Panc1 (cell line): ENCODE results near the gene RRP8. TPM values are rescaled to one million over a fixed set of nuclear protein-coding genes. Genes with fewer than 3 reads are reported as not detected.

Experiments
- ATAC-seq: fragments of 200-7000 bp; cut with Tn5 transposase; 2 replicates; pipeline ENCODE4 v1.9.1; 2020; ENCODE audit warnings: mild to moderate bottlenecking, moderate library complexity
- BruUV-seq: library from RNA; stranded (reverse); fragments of 400-500 nt; replicated peaks from 2 replicates; lab custom pipeline; 2021; lab: Mats Ljungman, UMichigan
- CTCF ChIA-PET: fragments of 300-600 bp; sonication (Branson Sonifier 250); formaldehyde crosslinking; loops from one replicate; lab custom pipeline; 2022; ENCODE audit warnings: antibody characterized with exemption; lab: Charles Lee
- POLR2A ChIA-PET: fragments of 300-600 bp; sonication (Branson Sonifier 250); formaldehyde crosslinking; loops from one replicate; lab custom pipeline; 2022; ENCODE audit warnings: antibody characterized with exemption; lab: Charles Lee
- DNase-seq: peaks from one replicate; pipeline ENCODE4 v3.0.0-alpha.2; 2010; ENCODE audit warnings: low read depth, low spot score
- H3K27ac ChIP-seq: 2 replicates; pipeline ENCODE4 v1.5.1; 2011; ENCODE audit warnings: mild to moderate bottlenecking, low read length, inconsistent platforms
- H3K27me3 ChIP-seq: fragments of 200-500 bp; sonication (Bioruptor generic); 2 replicates; pipeline ENCODE4 v1.6.0; 2014; ENCODE audit warnings: low read length, inconsistent platforms; ENCODE audit not compliant: control insufficient read depth, insufficient read depth
- H3K36me3 ChIP-seq: fragments of 200-500 bp; sonication (Bioruptor generic); 2 replicates; pipeline ENCODE4 v1.5.1; 2014; ENCODE audit warnings: inconsistent platforms, mild to moderate bottlenecking, low read length, moderate library complexity; ENCODE audit not compliant: control insufficient read depth, insufficient read depth
- H3K4me1 ChIP-seq: 2 replicates; pipeline ENCODE4 v1.5.1; 2011; ENCODE audit warnings: inconsistent platforms, mild to moderate bottlenecking, low read length, moderate library complexity; ENCODE audit not compliant: control insufficient read depth, insufficient read depth
- H3K4me3 ChIP-seq, 2 experiments: 2 replicates each; pipeline ENCODE4 v1.5.1; 2011 to 2012; ENCODE audit warnings: low read depth in 2 of 2, low read length in 2 of 2, mild to moderate bottlenecking in 2 of 2, inconsistent platforms in 1 of 2, moderate library complexity in 1 of 2
- H3K9me3 ChIP-seq: fragments of 200-500 bp; sonication (Bioruptor generic); 2 replicates; pipeline ENCODE4 v1.5.1; 2014; ENCODE audit warnings: low read depth, mild to moderate bottlenecking, inconsistent platforms, low read length, moderate library complexity; ENCODE audit not compliant: control insufficient read depth, insufficient read depth
- CTCF ChIP-seq: fragments of 450-650 bp; IDR thresholded peaks from 2 replicates; pipeline ENCODE4 v1.5.1; 2017; ENCODE audit warnings: mild to moderate bottlenecking
- POLR2AphosphoS5 ChIP-seq: IDR thresholded peaks from 2 replicates; pipeline ENCODE4 v1.6.1; 2012; ENCODE audit warnings: mild to moderate bottlenecking, low read depth, low read length, moderate library complexity
- REST ChIP-seq, 2 experiments: IDR thresholded peaks; 2 replicates each; pipeline ENCODE4 v1.6.1; 2011 to 2012; ENCODE audit warnings: low read depth in 2 of 2, control low read depth in 1 of 2, low read length in 1 of 2, mild to moderate bottlenecking in 1 of 2, moderate library complexity in 1 of 2; ENCODE audit not compliant: insufficient read depth in 1 of 2
- SIN3A ChIP-seq: IDR thresholded peaks from 2 replicates; pipeline ENCODE4 v1.6.1; 2012; ENCODE audit warnings: low read depth, mild to moderate bottlenecking, low read length, moderate library complexity, borderline replicate concordance; ENCODE audit not compliant: insufficient read depth
- TCF7L2 ChIP-seq: IDR thresholded peaks from 2 replicates; pipeline ENCODE4 v1.6.1; 2011; ENCODE audit warnings: mild to moderate bottlenecking, low read depth, low read length, inconsistent platforms
- in situ Hi-C: cut with HindIII; loops from 2 replicates; pipeline ENCODE4 v1.10.0; 2016; ENCODE audit warnings: low sequenced_read_pairs, low pct_unique_long_range_greater_than_20kb
- intact Hi-C: fragments of 100-400 bp; cut with micrococcal nuclease; formaldehyde crosslinking; loops from one replicate; pipeline ENCODE4 v1.10.0; 2022; ENCODE audit not compliant: unreplicated experiment
- total RNA-seq: library from RNA; stranded (reverse); gene quantifications from one replicate; pipeline ENCODE4 v1.2.1, GENCODE V29; 2021; ENCODE audit not compliant: unreplicated experiment

Gene RRP8
- total RNA-seq, 1 experiment from 2014 or later = 23.1 TPM

- no peaks in the 10 kb centered on the region for H3K27me3 ChIP-seq
- ChIA-PET CTCF (interaction anchor here (0.6 to 1.4 kb wide), 2 partner anchors 15 to 171 kb away, joined by 3 to 5 read pairs; no protein-coding TSS in a partner anchor), POLR2A (no interaction called here)
- H3K27ac ChIP-seq = no peak overlapping the region
- no peaks in the 10 kb centered on the region for H3K4me1 ChIP-seq
- no peak for TF ChIP-seq SIN3A
- no peak for TF ChIP-seq REST (IDR thresholded peaks at IDR 0.05; ENCODE audit: insufficient read depth in 1 of 2, low read depth in 2 of 2, low read length in 1 of 2)
- no peak for TF ChIP-seq TCF7L2
- TF ChIP-seq CTCF = no peak
- no peak for TF ChIP-seq POLR2AphosphoS5
- H3K9me3 ChIP-seq = no peaks in the 10 kb centered on the region
- ATAC-seq (peak; percentile 28; the same call in 1 of the 2 replicates), DNase-seq (no peak)
- no TSS peak for BruUV-seq
- intact Hi-C loops (no loop called here), in situ Hi-C loops (no loop called here)
- no peaks in the 10 kb centered on the region for H3K36me3 ChIP-seq
- no peak overlapping the region for H3K4me3 ChIP-seq
Measured at GRCh38 chr11:6545917-6546605, 57.4 kb downstream of the RRP8 start.

Other genes with a start within 250 kb of the RRP8 start
- 20.0 TPM for gene SMPD1, start 213.1 kb downstream of the RRP8 start, total RNA-seq
- gene APBB1, start 184.5 kb downstream of the RRP8 start, total RNA-seq = 9.6 TPM
- 1.0 TPM for gene HPX, start 162.6 kb downstream of the RRP8 start, total RNA-seq
- 35.4 TPM for gene TRIM3, start 129.7 kb downstream of the RRP8 start, total RNA-seq
- 116 TPM for gene ARFIP2, start 122.3 kb downstream of the RRP8 start, total RNA-seq
- 63.8 TPM for gene TIMM10B, start 122.1 kb downstream of the RRP8 start, total RNA-seq
- 10.6 TPM for gene DNHD1, start 106.3 kb downstream of the RRP8 start, total RNA-seq
- 204 TPM for gene ILK, start 158 bp upstream of the RRP8 start, total RNA-seq
- 387 TPM for gene TAF10, start 8.6 kb upstream of the RRP8 start, total RNA-seq
- gene TPP1, start 15.8 kb upstream of the RRP8 start, total RNA-seq = 200 TPM
- gene DCHS1, start 52.2 kb upstream of the RRP8 start, total RNA-seq = 2.2 TPM
- gene MRPL17, start 79.7 kb upstream of the RRP8 start, total RNA-seq = 115 TPM
- gene OR2AG2, start 168.4 kb upstream of the RRP8 start, total RNA-seq = 0.18 TPM
- not detected for gene OR2AG1, start 179.4 kb upstream of the RRP8 start, total RNA-seq
- 0.15 TPM for gene OR6A2, start 196.1 kb upstream of the RRP8 start, total RNA-seq
- gene OR10A5, start 242.1 kb upstream of the RRP8 start, total RNA-seq = not detected